H1 (cell line): ENCODE results near the gene COLEC12. TPM values are rescaled to one million over a fixed set of nuclear protein-coding genes. Genes with fewer than 3 reads are reported as not detected.

ENCODE experiments used
- CTCF ChIA-PET: fragments of 300-600 bp; sonication (Branson Sonifier 250); formaldehyde crosslinking; loops from one replicate; lab custom pipeline; 2021; ENCODE audit not compliant: partially characterized antibody; lab: Charles Lee
- POLR2A ChIA-PET: fragments of 300-600 bp; sonication (Branson Sonifier 250); formaldehyde crosslinking; loops from one replicate; lab custom pipeline; 2021; ENCODE audit warnings: inconsistent platforms; ENCODE audit not compliant: partially characterized antibody; lab: Charles Lee
- DNase-seq, 2 experiments: peaks; one replicate each; pipeline versions ENCODE4 v3.0.0 to v3.0.0-alpha.2; 2010 to 2022; ENCODE audit warnings: low spot score in 2 of 2, low read depth in 1 of 2, mixed read lengths in 1 of 2
- FAIRE-seq: peaks from 2 replicates; lab custom pipeline; 2011; peaks lifted over from hg19 to GRCh38; lab: Jason Lieb, UNC
- H2AFZ ChIP-seq: 2 replicates; pipeline ENCODE4 v1.8.1; 2012; ENCODE audit warnings: low read length, inconsistent platforms
- H2AK5ac ChIP-seq: 2 replicates; pipeline ENCODE4 v1.6.1; 2013; ENCODE audit warnings: low read depth, low read length
- H2BK120ac ChIP-seq: replicated peaks from 2 replicates; pipeline ENCODE3; 2013; ENCODE audit warnings: low read depth, low read length, inconsistent platforms
- H2BK12ac ChIP-seq: 2 replicates; pipeline ENCODE4 v1.6.1; 2013; ENCODE audit warnings: low read depth, low read length
- H2BK15ac ChIP-seq: 2 replicates; pipeline ENCODE4 v1.6.1; 2013; ENCODE audit warnings: low read length
- H2BK20ac ChIP-seq: 2 replicates; pipeline ENCODE4 v1.6.1; 2013; ENCODE audit warnings: low read length
- H2BK5ac ChIP-seq: 2 replicates; pipeline ENCODE4 v1.6.1; 2013; ENCODE audit warnings: low read depth, low read length
- H3K14ac ChIP-seq: 2 replicates; pipeline ENCODE4 v1.6.1; 2013; ENCODE audit warnings: inconsistent platforms; ENCODE audit not compliant: insufficient read length
- H3K18ac ChIP-seq: 2 replicates; pipeline ENCODE4 v1.6.1; 2013; ENCODE audit warnings: low read length; ENCODE audit errors: extremely low read depth
- H3K23ac ChIP-seq: 2 replicates; pipeline ENCODE4 v1.6.1; 2013; ENCODE audit warnings: inconsistent platforms; ENCODE audit not compliant: insufficient read length
- H3K23me2 ChIP-seq: 2 replicates; pipeline ENCODE4 v1.6.1; 2013; ENCODE audit warnings: low read depth, low read length
- H3K27ac ChIP-seq: 2 replicates; pipeline ENCODE4 v1.6.1; 2011; ENCODE audit warnings: low read depth, low read length, inconsistent platforms
- H3K27me3 ChIP-seq, 4 experiments: replicated peaks in 1 of 4; 1 replicate in 1 of 4; 2 replicates in 3 of 4; pipeline versions ENCODE4 v1.6.1 to v1.8.1; 2011 to 2013; ENCODE audit warnings: low read length in 3 of 4, mild to moderate bottlenecking in 3 of 4, inconsistent platforms in 2 of 4, mixed read lengths in 2 of 4, moderate library complexity in 1 of 4; ENCODE audit not compliant: control insufficient read depth in 3 of 4, insufficient read depth in 3 of 4; ENCODE audit errors: extremely low read depth in 1 of 4
- H3K36me3 ChIP-seq, 4 experiments: 2 replicates each; pipeline versions ENCODE4 v1.6.1 to v1.8.1; 2011 to 2013; ENCODE audit warnings: mild to moderate bottlenecking in 4 of 4, low read length in 3 of 4, moderate library complexity in 2 of 4, control low read depth in 1 of 4, inconsistent platforms in 1 of 4; ENCODE audit not compliant: insufficient read depth in 4 of 4, control insufficient read depth in 2 of 4
- H3K4ac ChIP-seq: replicated peaks from 2 replicates; pipeline ENCODE3; 2013; ENCODE audit warnings: low read length, low read depth, mixed read lengths, inconsistent platforms; ENCODE audit not compliant: insufficient read length
- H3K4me1 ChIP-seq, 4 experiments: replicated peaks in 1 of 4; 1 replicate in 1 of 4; 2 replicates in 3 of 4; pipeline versions ENCODE4 v1.6.1 to v1.8.1; 2011 to 2013; ENCODE audit warnings: low read length in 3 of 4, inconsistent platforms in 2 of 4, mixed read lengths in 1 of 4; ENCODE audit not compliant: insufficient read depth in 4 of 4, control insufficient read depth in 3 of 4
- H3K4me2 ChIP-seq, 2 experiments: 2 replicates each; pipeline versions ENCODE4 v1.6.1 to v1.8.1; 2011 to 2013; ENCODE audit warnings: low read depth in 2 of 2, low read length in 2 of 2, control low read depth in 1 of 2, inconsistent platforms in 1 of 2, mild to moderate bottlenecking in 1 of 2; ENCODE audit not compliant: insufficient read depth in 1 of 2
- H3K4me3 ChIP-seq, 4 experiments: fragments of 200-600, 300-600 bp in 1 of 4; sonication (generic), shearing (Covaris generic), sonication (Bioruptor Twin) in 1 of 4; 2 replicates each; pipeline versions ENCODE4 v1.5.1 to v1.8.1; 2011 to 2016; ENCODE audit warnings: low read length in 4 of 4, low read depth in 3 of 4, control low read depth in 2 of 4, inconsistent platforms in 2 of 4, mild to moderate bottlenecking in 2 of 4, mixed read lengths in 1 of 4, moderate library complexity in 1 of 4; ENCODE audit not compliant: insufficient read depth in 2 of 4; ENCODE audit errors: extremely low read depth in 1 of 4
- H3K56ac ChIP-seq: replicated peaks from 2 replicates; pipeline ENCODE3; 2013; ENCODE audit warnings: low read depth, mild to moderate bottlenecking, mixed read lengths, low read length, inconsistent platforms; ENCODE audit not compliant: insufficient read length
- H3K79me1 ChIP-seq: 2 replicates; pipeline ENCODE4 v1.6.1; 2013; ENCODE audit warnings: low read depth, low read length, control low read depth
- H3K79me2 ChIP-seq, 2 experiments: 2 replicates each; pipeline versions ENCODE4 v1.6.1 to v1.8.1; 2012 to 2013; ENCODE audit warnings: low read length in 2 of 2, mild to moderate bottlenecking in 2 of 2, inconsistent platforms in 1 of 2; ENCODE audit not compliant: insufficient read depth in 2 of 2, control insufficient read depth in 1 of 2
- H3K9ac ChIP-seq, 4 experiments: replicated peaks in 1 of 4; 1 replicate in 1 of 4; 2 replicates in 3 of 4; pipeline versions ENCODE4 v1.6.1 to v1.8.1; 2011 to 2013; ENCODE audit warnings: low read depth in 3 of 4, low read length in 3 of 4, control low read depth in 2 of 4, mild to moderate bottlenecking in 2 of 4, moderate library complexity in 2 of 4, inconsistent platforms in 1 of 4; ENCODE audit errors: extremely low read depth in 1 of 4
- H3K9me3 ChIP-seq, 2 experiments: 2 replicates each; pipeline versions ENCODE4 v1.6.1 to v1.8.1; 2012 to 2013; ENCODE audit warnings: mild to moderate bottlenecking in 2 of 2, moderate library complexity in 2 of 2, control low read depth in 1 of 2, inconsistent platforms in 1 of 2, low read depth in 1 of 2, low read length in 1 of 2, mixed read lengths in 1 of 2; ENCODE audit not compliant: insufficient read depth in 2 of 2
- H4K20me1 ChIP-seq, 2 experiments: replicated peaks in 1 of 2; 2 replicates each; pipeline versions ENCODE3 to v1.8.1; 2011 to 2013; ENCODE audit warnings: inconsistent platforms in 2 of 2, low read length in 2 of 2, mild to moderate bottlenecking in 1 of 2; ENCODE audit not compliant: insufficient read depth in 2 of 2, control insufficient read depth in 1 of 2
- H4K5ac ChIP-seq: 2 replicates; pipeline ENCODE4 v1.6.1; 2013; ENCODE audit warnings: low read length, low read depth, mixed read lengths, inconsistent platforms; ENCODE audit not compliant: insufficient read length
- H4K8ac ChIP-seq: 2 replicates; pipeline ENCODE4 v1.8.0; 2013; ENCODE audit warnings: mild to moderate bottlenecking, moderate library complexity, low read length, inconsistent platforms; ENCODE audit not compliant: insufficient read depth; ENCODE audit errors: extremely low read depth
- H4K91ac ChIP-seq: replicated peaks from 2 replicates; pipeline ENCODE3; 2013; ENCODE audit warnings: low read length, mixed read lengths, inconsistent platforms; ENCODE audit not compliant: insufficient read length
- BACH1 ChIP-seq: IDR thresholded peaks from 2 replicates; pipeline ENCODE4 v1.6.1; 2012; ENCODE audit warnings: low read length, improper control_type of control experiment
- CHD2 ChIP-seq: IDR thresholded peaks from 2 replicates; pipeline ENCODE4 v1.6.1; 2012; ENCODE audit warnings: low read length, improper control_type of control experiment
- E2F6 ChIP-seq: IDR thresholded peaks from 2 replicates; pipeline ENCODE4 v1.6.1; 2012; ENCODE audit warnings: inconsistent platforms
- EZH2 ChIP-seq: fragments of 200-600 bp; sonication (generic); IDR thresholded peaks from 2 replicates; pipeline ENCODE4 v1.7.1; 2012; ENCODE audit warnings: low read depth, mild to moderate bottlenecking, moderate library complexity, low read length, inconsistent platforms; ENCODE audit not compliant: severe bottlenecking
- HDAC2 ChIP-seq, 2 experiments: fragments of 300-600 bp in 1 of 2; sonication (generic) in 1 of 2; IDR thresholded peaks; 2 replicates each; pipeline ENCODE4 v1.6.1; 2011 to 2012; ENCODE audit warnings: low read depth in 2 of 2, low read length in 2 of 2, mild to moderate bottlenecking in 2 of 2, moderate library complexity in 2 of 2, borderline replicate concordance in 1 of 2, inconsistent platforms in 1 of 2
- JUND ChIP-seq: IDR thresholded peaks from 2 replicates; pipeline ENCODE4 v1.6.1; 2011; ENCODE audit warnings: mild to moderate bottlenecking, improper control_type of control experiment, low read length
- KDM4A ChIP-seq: IDR thresholded peaks from one replicate; pipeline ENCODE4 v1.7.1; 2012; ENCODE audit warnings: low read depth, mild to moderate bottlenecking, moderate library complexity, low read length, inconsistent platforms; ENCODE audit not compliant: severe bottlenecking
- POLR2A ChIP-seq, 2 experiments: IDR thresholded peaks; 1 replicate in 1 of 2; 2 replicates in 1 of 2; pipeline ENCODE4 v1.6.1; 2011; ENCODE audit warnings: low read depth in 2 of 2, low read length in 2 of 2, mild to moderate bottlenecking in 2 of 2; ENCODE audit errors: control extremely low read depth in 1 of 2
- TAF1 ChIP-seq: IDR thresholded peaks from 2 replicates; pipeline ENCODE4 v1.6.1; 2011; ENCODE audit warnings: mild to moderate bottlenecking, low read depth, low read length
- WGBS, 2 experiments: shearing (Covaris generic) in 1 of 2; methylation state at CpG; one replicate each; pipeline versions ENCODE4 v1.1.6 to v1.1.7; 2013 to 2015; ENCODE audit warnings: low lambda C conversion rate in 2 of 2, mixed read lengths in 2 of 2, inconsistent platforms in 1 of 2, low coverage in 1 of 2, missing lambda C conversion rate in 1 of 2; ENCODE audit not compliant: insufficient replicate concordance in 2 of 2, insufficient coverage in 1 of 2, insufficient read length in 1 of 2; ENCODE audit errors: extremely low coverage in 1 of 2, missing lambda C conversion rate in 1 of 2; 5-methylcytosine and 5-hydroxymethylcytosine counted together
- polyA plus RNA-seq, 7 experiments: library from polyadenylated mRNA; depleted of rRNA in 3 of 7; stranded (reverse) in 5 of 7; unstranded in 2 of 7; fragments of >200 nt in 5 of 7; fragments of 200-250 nt in 2 of 7; gene quantifications; 1 replicate in 5 of 7; 2 replicates in 1 of 7; 4 replicates in 1 of 7; pipeline versions ENCODE4 v1.2.1 to v1.2.3, GENCODE V29; 2011 to 2013; ENCODE audit warnings: missing spikeins in 2 of 7, mixed read lengths in 2 of 7
- total RNA-seq: library from RNA; stranded (reverse); fragmentation: NEBNext Ultra II Directional; extraction: Animal tissue kit (Norgen Biotek cat#: 25700); gene quantifications from 2 replicates; pipeline ENCODE4 v1.2.1, GENCODE V29; 2021

The COLEC12 gene
- total and polyA plus RNA-seq, 2 of the 8 experiments (the other 6 are each of a cell fraction or from before 2014, with no cell fraction given) = 0.44 to 2.3 TPM

- DNase-seq = no peak
- Histone ChIP-seq H3K23me2 (no peaks in the 10 kb centered on the region), H2BK12ac (no peak overlapping the region), H3K36me3 (no peaks in the 10 kb centered on the region), H2BK5ac (no peak overlapping the region), H4K5ac (no peak overlapping the region), H3K27me3 (no peaks in the 10 kb centered on the region), H3K4ac (no peak overlapping the region), H2BK15ac (no peak overlapping the region), H3K9me3 (no peaks in the 10 kb centered on the region), H3K9ac (no peak overlapping the region), H3K4me3 (no peak overlapping the region), H3K79me1 (no peaks in the 10 kb centered on the region), H4K91ac (no peak overlapping the region), H2AFZ (no peak overlapping the region), H3K23ac (no peak overlapping the region)
- CTCF ChIA-PET = interaction anchor here (1.3 to 2.7 kb wide), 3 partner anchors 27 to 102 kb away, joined by 4 to 7 read pairs (median 5); no protein-coding TSS in a partner anchor
- TF ChIP-seq E2F6 = no peak
- no peak for TF ChIP-seq EZH2
- TF ChIP-seq KDM4A = no peak
- TF ChIP-seq HDAC2 (IDR thresholded peaks at IDR 0.05; ENCODE audit: borderline replicate concordance in 1 of 2, low read depth in 2 of 2, low read length in 2 of 2) = no peak
- TF ChIP-seq TAF1 = no peak
- no peak for TF ChIP-seq POLR2A (IDR thresholded peaks at IDR 0.05; ENCODE audit: control extremely low read depth in 1 of 2, low read depth in 2 of 2, low read length in 2 of 2)
- TF ChIP-seq CHD2 = no peak
- TF ChIP-seq BACH1 = no peak
- no peak for TF ChIP-seq JUND
- TF ChIP-seq, all 59 proteins: peak for 0
- H3K27ac ChIP-seq = no peak overlapping the region
- no peak overlapping the region for H2BK20ac ChIP-seq
- no peaks in the 10 kb centered on the region for H3K79me2 ChIP-seq
- H2AK5ac ChIP-seq = no peak overlapping the region
- H3K4me2 ChIP-seq = no peak overlapping the region
- H4K8ac ChIP-seq = no peak overlapping the region
- WGBS, 2 experiments = 60% methylated on average over 4 of the region's 4 CpGs; no CpG with 5 or more reads in 1 of the 2 experiments
- no peak overlapping the region for H3K18ac ChIP-seq
- H3K14ac ChIP-seq = no peak overlapping the region
- no peak overlapping the region for H3K56ac ChIP-seq
- no peaks in the 10 kb centered on the region for H4K20me1 ChIP-seq
- POLR2A ChIA-PET = interaction anchor here (0.6 kb wide), 1 partner anchor 256 kb away, joined by 4 read pairs; no protein-coding TSS in a partner anchor
- FAIRE-seq = no peak
- H3K4me1 ChIP-seq = no peaks in the 10 kb centered on the region
- no peak overlapping the region for H2BK120ac ChIP-seq
Measured at GRCh38 chr18:523561-523960, 23.1 kb upstream of the COLEC12 start.
